GM12878 (cell line): ENCODE data around the gene TM9SF4. TPM values are rescaled to one million over a fixed set of nuclear protein-coding genes. Genes with fewer than 3 reads are reported as not detected.

Experiments
- ATAC-seq: fragments of 200-7000 bp; cut with Tn5 transposase; 3 replicates; pipeline ENCODE4 v1.9.1; 2020; ENCODE audit warnings: mild to moderate bottlenecking, moderate library complexity
- BruUV-seq: library from RNA; stranded (reverse); fragments of 400-500 nt; replicated peaks from 2 replicates; lab custom pipeline; 2021; lab: Mats Ljungman, UMichigan
- CTCF ChIA-PET: fragments of 300-600 bp; sonication (Branson Sonifier 250); formaldehyde crosslinking; extraction: SDS; loops from one replicate; lab custom pipeline; 2021; ENCODE audit warnings: inconsistent platforms; lab: Yijun Ruan, JAX
- POLR2A ChIA-PET: fragments of 350-600 bp; formaldehyde crosslinking; extraction: SDS; loops from one replicate; lab custom pipeline; 2021; ENCODE audit warnings: inconsistent platforms; lab: Charles Lee
- RAD21 ChIA-PET: fragments of 300-600 bp; sonication (Branson Sonifier 250); formaldehyde crosslinking; loops from one replicate; lab custom pipeline; 2023; ENCODE audit warnings: antibody characterized with exemption; ENCODE audit not compliant: unreplicated experiment; lab: Charles Lee
- SMC1A ChIA-PET: fragments of 300-600 bp; sonication (Branson Sonifier 250); formaldehyde crosslinking; loops from one replicate; lab custom pipeline; 2023; ENCODE audit not compliant: unreplicated experiment, uncharacterized antibody; lab: Charles Lee
- DNase-seq: peaks from one replicate; pipeline ENCODE4 v3.0.0-alpha.2; 2011; ENCODE audit warnings: low read depth, low spot score
- FAIRE-seq: peaks from 3 replicates; lab custom pipeline; 2011; peaks lifted over from hg19 to GRCh38; lab: Jason Lieb, UNC
- H2AFZ ChIP-seq: 2 replicates; pipeline ENCODE4 v1.6.0; 2011; ENCODE audit warnings: low read depth, low read length, control low read depth; ENCODE audit not compliant: control insufficient read depth
- H3K27ac ChIP-seq: 2 replicates; pipeline ENCODE4 v1.5.1; 2011; ENCODE audit warnings: control low read depth; ENCODE audit not compliant: control insufficient read depth, insufficient read depth
- H3K27me3 ChIP-seq, 2 experiments: replicated peaks in 1 of 2; 2 replicates each; pipeline versions ENCODE4 v1.6.0 to v1.6.1; 2011; ENCODE audit warnings: low read length in 1 of 2; ENCODE audit not compliant: control insufficient read depth in 2 of 2, insufficient read depth in 2 of 2
- H3K36me3 ChIP-seq, 2 experiments: 2 replicates each; pipeline ENCODE4 v1.5.1; 2011; ENCODE audit warnings: low read length in 1 of 2; ENCODE audit not compliant: control insufficient read depth in 2 of 2, insufficient read depth in 2 of 2
- H3K4me1 ChIP-seq: 2 replicates; pipeline ENCODE4 v1.6.1; 2011; ENCODE audit warnings: mild to moderate bottlenecking, low read length, moderate library complexity, mixed read lengths; ENCODE audit not compliant: control insufficient read depth, insufficient read depth
- H3K4me2 ChIP-seq: 2 replicates; pipeline ENCODE4 v1.6.0; 2011; ENCODE audit warnings: control low read depth; ENCODE audit not compliant: control insufficient read depth, insufficient read depth
- H3K4me3 ChIP-seq: fragments of 200-600 bp; sonication (generic); 2 replicates; pipeline ENCODE4 v1.5.1; 2016
- H3K79me2 ChIP-seq: 2 replicates; pipeline ENCODE4 v1.6.0; 2011; ENCODE audit warnings: low read length; ENCODE audit not compliant: control insufficient read depth, insufficient read depth
- H3K9ac ChIP-seq: 2 replicates; pipeline ENCODE4 v1.8.0; 2011; ENCODE audit warnings: low read length, control low read depth, mixed read lengths; ENCODE audit not compliant: control insufficient read depth, insufficient read depth
- H3K9me3 ChIP-seq: replicated peaks from 3 replicates; pipeline ENCODE4 v1.5.1; 2011; ENCODE audit warnings: mild to moderate bottlenecking, low read length; ENCODE audit not compliant: control insufficient read depth, insufficient read depth
- H4K20me1 ChIP-seq: 2 replicates; pipeline ENCODE4 v1.6.0; 2011; ENCODE audit not compliant: control insufficient read depth, insufficient read depth
- CHD2 ChIP-seq: IDR thresholded peaks from 2 replicates; pipeline ENCODE4 v1.6.1; 2011; ENCODE audit warnings: low read depth, low read length, improper control_type of control experiment, borderline replicate concordance
- FOS ChIP-seq: IDR thresholded peaks from 3 replicates; pipeline ENCODE4 v1.6.1; 2011; ENCODE audit warnings: borderline replicate concordance; ENCODE audit not compliant: insufficient read length; ENCODE audit errors: extremely low read depth
- HDAC2 ChIP-seq: fragments of 200-600 bp; sonication (generic); IDR thresholded peaks from 2 replicates; pipeline ENCODE4 v1.6.1; 2017
- MTA3 ChIP-seq: IDR thresholded peaks from 2 replicates; pipeline ENCODE4 v1.6.1; 2012; ENCODE audit warnings: low read length, inconsistent platforms, borderline replicate concordance
- POLR2AphosphoS5 ChIP-seq: IDR thresholded peaks from 2 replicates; pipeline ENCODE4 v1.6.1; 2011; ENCODE audit warnings: mild to moderate bottlenecking, low read length, inconsistent platforms
- RAD21 ChIP-seq: IDR thresholded peaks from 2 replicates; pipeline ENCODE4 v1.6.1; 2011; ENCODE audit warnings: mild to moderate bottlenecking, low read depth, low read length, moderate library complexity; ENCODE audit not compliant: insufficient read depth
- WGBS: methylation state at CpG from one replicate; pipeline ENCODE4 v1.1.6; 2016; ENCODE audit warnings: low lambda C conversion rate; ENCODE audit not compliant: insufficient replicate concordance, insufficient coverage; ENCODE audit errors: missing lambda C conversion rate; 5-methylcytosine and 5-hydroxymethylcytosine counted together
- in situ Hi-C: fragments of 300-500 bp; cut with MboI; formaldehyde crosslinking; loops from 9 replicates; pipeline ENCODE4 v1.14.3; 2018; ENCODE audit warnings: mixed read lengths
- intact Hi-C: fragments of 100-400 bp; cut with micrococcal nuclease; formaldehyde crosslinking; loops from one replicate; pipeline ENCODE4 v1.14.2; 2022; ENCODE audit not compliant: unreplicated experiment
- polyA plus RNA-seq, 11 experiments: library from polyadenylated mRNA; depleted of rRNA in 4 of 11; unstranded in 6 of 11; stranded (reverse) in 5 of 11; fragments of >200 nt; fragmentation: Nextera tagmentation in 4 of 11; fragmentation: Illumina TruSeq in 1 of 11; extraction: Ambion mirVana in 4 of 11; extraction: Trizol in 1 of 11; gene quantifications; 1 replicate in 1 of 11; 2 replicates in 10 of 11; pipeline versions ENCODE4 v1.2.1 to v1.2.3, GENCODE V29; 2011 to 2016; ENCODE audit warnings: inconsistent platforms in 2 of 11, missing spikeins in 2 of 11, low read depth in 1 of 11
- total RNA-seq, 4 experiments: library from RNA; depleted of rRNA in 3 of 4; stranded (reverse); fragments of >200 nt in 3 of 4; fragmentation: Illumina TruSeq in 1 of 4; extraction: Trizol in 1 of 4; gene quantifications; 2 replicates each; pipeline versions ENCODE4 v1.2.1 to v1.2.3, GENCODE V29; 2013 to 2021
- TF ChIP-seq, protein P1 (sequence below): fragments of 450-650 bp; IDR thresholded peaks from 2 replicates; pipeline ENCODE4 v1.6.1; 2017; ENCODE audit warnings: low read depth, mild to moderate bottlenecking, moderate library complexity

TM9SF4 gene
- total and polyA plus RNA-seq, 10 of the 15 experiments (the other 5 are each of a cell fraction or from before 2014, with no cell fraction given): 8.5 to 47.8 (median 24.3) TPM

GRCh38 chr20:32199006-32199405 is 89.5 kb downstream of the TM9SF4 start:
- BruUV-seq: no TSS peak
- H3K4me1 ChIP-seq: peaks cover 9% of the 10 kb centered on the region
- peaks cover 34% of the 10 kb centered on the region for H3K79me2 ChIP-seq
- ChIA-PET RAD21 (no interaction called here), SMC1A (interaction anchor here (1.3 kb wide), 1 partner anchor 26 kb away, joined by 3 read pairs; no protein-coding TSS in a partner anchor), POLR2A (no interaction called here), CTCF (no interaction called here)
- WGBS: 91% methylated on average over 4 of the region's 4 CpGs
- ATAC-seq: no peak
- H3K9me3 ChIP-seq: no peaks in the 10 kb centered on the region
- H4K20me1 ChIP-seq: no peaks in the 10 kb centered on the region
- no peak for FAIRE-seq
- intact Hi-C loops (no loop called here), in situ Hi-C loops (no loop called here)
- H3K4me3 ChIP-seq: no peak overlapping the region
- H3K27me3 ChIP-seq: no peaks in the 10 kb centered on the region
- H3K27ac ChIP-seq: no peak overlapping the region
- H2AFZ ChIP-seq: no peak overlapping the region
- no peak for DNase-seq
- peaks cover 26 to 54% of the 10 kb centered on the region in 2 experiments for H3K36me3 ChIP-seq
- TF ChIP-seq, protein P1, sequence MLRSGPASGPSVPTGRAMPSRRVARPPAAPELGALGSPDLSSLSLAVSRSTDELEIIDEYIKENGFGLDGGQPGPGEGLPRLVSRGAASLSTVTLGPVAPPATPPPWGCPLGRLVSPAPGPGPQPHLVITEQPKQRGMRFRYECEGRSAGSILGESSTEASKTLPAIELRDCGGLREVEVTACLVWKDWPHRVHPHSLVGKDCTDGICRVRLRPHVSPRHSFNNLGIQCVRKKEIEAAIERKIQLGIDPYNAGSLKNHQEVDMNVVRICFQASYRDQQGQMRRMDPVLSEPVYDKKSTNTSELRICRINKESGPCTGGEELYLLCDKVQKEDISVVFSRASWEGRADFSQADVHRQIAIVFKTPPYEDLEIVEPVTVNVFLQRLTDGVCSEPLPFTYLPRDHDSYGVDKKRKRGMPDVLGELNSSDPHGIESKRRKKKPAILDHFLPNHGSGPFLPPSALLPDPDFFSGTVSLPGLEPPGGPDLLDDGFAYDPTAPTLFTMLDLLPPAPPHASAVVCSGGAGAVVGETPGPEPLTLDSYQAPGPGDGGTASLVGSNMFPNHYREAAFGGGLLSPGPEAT: no peak
- TF ChIP-seq CHD2: no peak
- TF ChIP-seq FOS: no peak
- TF ChIP-seq MTA3: no peak
- no peak for TF ChIP-seq RAD21
- no peak for TF ChIP-seq HDAC2
- TF ChIP-seq POLR2AphosphoS5: 0 out of 2 replicates have a peak, but pooled peaks have one; percentile 25
- H3K9ac ChIP-seq: no peak overlapping the region
- H3K4me2 ChIP-seq: no peak overlapping the region; the same call in 1 of the 2 replicates
